Prostate gland (tissue), 2 donors: ENCODE results near the gene MRGPRE. TPM values are rescaled to one million over a fixed set of nuclear protein-coding genes. Genes with fewer than 3 reads are reported as not detected.

Experiments used
- DNase-seq: peaks from one replicate; pipeline ENCODE4 v3.0.0-alpha.2; 2019; ENCODE audit warnings: low spot score
- H3K27ac ChIP-seq, 2 donors: fragments of 200-600 bp; sonication (generic); 2 replicates each; pipeline ENCODE4 v1.5.1; 2017 to 2019
- H3K27me3 ChIP-seq: fragments of 200-600 bp; sonication (generic); replicated peaks from 2 replicates; pipeline ENCODE4 v1.5.1; 2019; ENCODE audit not compliant: insufficient read depth
- H3K36me3 ChIP-seq, 2 donors: fragments of 200-600 bp; sonication (generic); 1 replicate in 1 of 2; 2 replicates in 1 of 2; pipeline versions ENCODE4 v1.5.1 to v1.8.1; 2017 to 2019
- H3K4me1 ChIP-seq: fragments of 200-600 bp; sonication (generic); replicated peaks from 2 replicates; pipeline ENCODE4 v1.5.1; 2019
- H3K4me3 ChIP-seq, 2 donors: fragments of 200-600 bp; sonication (generic); 2 replicates each; pipeline ENCODE4 v1.5.1; 2017 to 2019
- H3K9me3 ChIP-seq: fragments of 200-600 bp; sonication (generic); 2 replicates; pipeline ENCODE4 v1.5.1; 2017
- CTCF ChIP-seq, 4 experiments: fragments of 200-600 bp in 2 of 4; fragments of 450-650 bp in 2 of 4; sonication (generic) in 2 of 4; IDR thresholded peaks; 1 replicate in 3 of 4; 2 replicates in 1 of 4; pipeline ENCODE4 v1.5.1; 2016 to 2019; ENCODE audit warnings: antibody characterized with exemption in 4 of 4, mild to moderate bottlenecking in 2 of 4, moderate library complexity in 2 of 4
- POLR2A ChIP-seq: fragments of 450-650 bp; IDR thresholded peaks from one replicate; pipeline ENCODE4 v1.6.1; 2016; ENCODE audit warnings: antibody characterized with exemption, mild to moderate bottlenecking
- POLR2AphosphoS5 ChIP-seq: sonication (generic); formaldehyde crosslinking; IDR thresholded peaks from one replicate; pipeline ENCODE4 v1.6.1; 2017; ENCODE audit warnings: antibody characterized with exemption
- WGBS: methylation state at CpG from one replicate; pipeline ENCODE4 v1.1.5; 2018; 5-methylcytosine and 5-hydroxymethylcytosine counted together
- intact Hi-C: fragments of 100-400 bp; cut with DNase I; formaldehyde crosslinking; loops from one replicate; pipeline ENCODE4 v1.14.2; 2022
- total RNA-seq, 2 donors: library from RNA; depleted of rRNA; stranded (reverse); fragments of >200 nt; gene quantifications; one replicate each; pipeline ENCODE4 v1.1.0, GENCODE V29; 2016

Gene MRGPRE
- total RNA-seq, 2 donors from 2014 or later = 1.0 TPM; not detected in 1

- DNase-seq = no peak
- Histone ChIP-seq H3K27ac (no peak overlapping the region), H3K4me3 (no peak overlapping the region), H3K9me3 (no peaks in the 10 kb centered on the region), H3K27me3 (no peaks in the 10 kb centered on the region), H3K36me3 (no peaks in the 10 kb centered on the region), H3K4me1 (no peaks in the 10 kb centered on the region)
- TF ChIP-seq POLR2A = no peak
- TF ChIP-seq CTCF (IDR thresholded peaks at IDR 0.05) = no peak
- no peak for TF ChIP-seq POLR2AphosphoS5
- intact Hi-C loops = no loop called here
These were observed 12.9 kb upstream of the MRGPRE start for GRCh38 chr11:3245071-3245470.

GRCh38 chr11:3243880-3244279, 11.7 kb upstream of the MRGPRE start:
- DNase-seq = no peak
- Histone ChIP-seq H3K27ac (no peak overlapping the region), H3K36me3 (no peaks in the 10 kb centered on the region), H3K9me3 (no peaks in the 10 kb centered on the region), H3K27me3 (no peaks in the 10 kb centered on the region), H3K4me1 (no peaks in the 10 kb centered on the region), H3K4me3 (no peak overlapping the region)
- 76% methylated on average over 1 of the region's 1 CpG for WGBS
- TF ChIP-seq POLR2A (no peak), POLR2AphosphoS5 (no peak), CTCF (IDR thresholded peaks at IDR 0.05) (no peak)
- intact Hi-C loops = no loop called here

GRCh38 chr11:3237119-3237518, 4.9 kb upstream of the MRGPRE start:
- TF ChIP-seq CTCF (IDR thresholded peaks at IDR 0.05) = no peak
- TF ChIP-seq POLR2AphosphoS5 = no peak
- no peak for TF ChIP-seq POLR2A
- WGBS = 96% methylated on average over 2 of the region's 2 CpGs
- Histone ChIP-seq H3K9me3 (no peaks in the 10 kb centered on the region), H3K27ac (no peak overlapping the region), H3K27me3 (no peaks in the 10 kb centered on the region), H3K36me3 (no peaks in the 10 kb centered on the region), H3K4me3 (no peak overlapping the region), H3K4me1 (no peaks in the 10 kb centered on the region)
- intact Hi-C loops = no loop called here
- no peak for DNase-seq

GRCh38 chr11:3234846-3235245, 2.6 kb upstream of the MRGPRE start:
- WGBS = 78% methylated on average over 7 of the region's 7 CpGs
- Histone ChIP-seq H3K27ac (no peak overlapping the region), H3K9me3 (no peaks in the 10 kb centered on the region), H3K4me3 (no peak overlapping the region), H3K4me1 (no peaks in the 10 kb centered on the region), H3K27me3 (peaks cover 5% of the 10 kb centered on the region), H3K36me3 (no peaks in the 10 kb centered on the region)
- TF ChIP-seq CTCF (IDR thresholded peaks at IDR 0.05) (no peak), POLR2AphosphoS5 (no peak), POLR2A (no peak)
- intact Hi-C loops = no loop called here
- no peak for DNase-seq

GRCh38 chr11:3232956-3233355, 739 bp upstream of the MRGPRE start:
- peaks cover 6% of the 10 kb centered on the region for H3K27me3 ChIP-seq
- intact Hi-C loops = no loop called here
- H3K4me1 ChIP-seq = no peaks in the 10 kb centered on the region
- H3K36me3 ChIP-seq = no peaks in the 10 kb centered on the region
- no peaks in the 10 kb centered on the region for H3K9me3 ChIP-seq
- DNase-seq = no peak
- TF ChIP-seq POLR2AphosphoS5 = no peak
- TF ChIP-seq POLR2A = no peak
- no peak for TF ChIP-seq CTCF (IDR thresholded peaks at IDR 0.05)
- WGBS = 95% methylated on average over 21 of the region's 21 CpGs
- H3K4me3 ChIP-seq = no peak overlapping the region
- no peak overlapping the region for H3K27ac ChIP-seq
